ENCODE results near the gene CACTIN.

DNA sequence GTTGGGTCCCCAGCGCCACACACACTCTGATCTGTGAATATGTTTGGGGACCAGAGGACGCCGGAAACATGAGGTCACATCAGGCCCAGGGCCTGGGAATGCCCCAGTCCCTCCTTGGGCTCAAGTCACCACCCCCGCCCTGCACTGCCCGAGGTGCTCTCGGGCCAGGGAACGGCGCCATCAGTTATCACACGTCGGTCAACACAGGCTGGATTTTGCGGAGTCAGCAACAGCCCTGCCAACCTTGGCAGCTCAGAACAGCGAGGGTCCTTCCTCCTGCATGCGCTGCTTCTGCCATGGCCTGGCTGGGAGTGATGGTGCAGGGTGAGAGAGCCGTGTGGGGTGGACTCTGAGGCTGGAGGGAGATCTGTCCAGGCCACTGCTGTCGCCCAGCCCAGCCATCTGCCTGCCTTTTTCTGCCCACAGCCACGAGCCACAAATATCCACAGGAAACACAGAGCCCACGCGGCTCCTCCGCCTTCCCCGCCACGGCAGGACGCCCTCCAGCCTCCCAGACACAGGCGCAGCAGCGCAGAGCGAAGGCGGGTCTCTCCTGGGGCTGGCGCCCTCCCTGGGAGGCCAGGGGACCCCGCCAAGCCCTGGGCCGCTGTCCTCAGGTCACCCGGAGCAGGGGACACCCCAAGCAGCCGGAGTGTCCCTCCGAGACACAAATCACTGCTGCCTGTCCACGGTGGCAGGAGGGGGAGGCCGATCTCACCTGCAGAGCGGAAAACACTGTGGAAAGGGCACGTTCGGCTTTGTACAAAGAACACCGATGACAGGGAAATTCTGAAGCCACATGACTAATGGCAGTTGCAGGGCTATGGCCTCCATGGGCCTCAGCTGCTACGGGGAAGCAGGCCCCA is 31.6 kb upstream of the CACTIN start:
- TF ChIP-seq, protein P1, sequence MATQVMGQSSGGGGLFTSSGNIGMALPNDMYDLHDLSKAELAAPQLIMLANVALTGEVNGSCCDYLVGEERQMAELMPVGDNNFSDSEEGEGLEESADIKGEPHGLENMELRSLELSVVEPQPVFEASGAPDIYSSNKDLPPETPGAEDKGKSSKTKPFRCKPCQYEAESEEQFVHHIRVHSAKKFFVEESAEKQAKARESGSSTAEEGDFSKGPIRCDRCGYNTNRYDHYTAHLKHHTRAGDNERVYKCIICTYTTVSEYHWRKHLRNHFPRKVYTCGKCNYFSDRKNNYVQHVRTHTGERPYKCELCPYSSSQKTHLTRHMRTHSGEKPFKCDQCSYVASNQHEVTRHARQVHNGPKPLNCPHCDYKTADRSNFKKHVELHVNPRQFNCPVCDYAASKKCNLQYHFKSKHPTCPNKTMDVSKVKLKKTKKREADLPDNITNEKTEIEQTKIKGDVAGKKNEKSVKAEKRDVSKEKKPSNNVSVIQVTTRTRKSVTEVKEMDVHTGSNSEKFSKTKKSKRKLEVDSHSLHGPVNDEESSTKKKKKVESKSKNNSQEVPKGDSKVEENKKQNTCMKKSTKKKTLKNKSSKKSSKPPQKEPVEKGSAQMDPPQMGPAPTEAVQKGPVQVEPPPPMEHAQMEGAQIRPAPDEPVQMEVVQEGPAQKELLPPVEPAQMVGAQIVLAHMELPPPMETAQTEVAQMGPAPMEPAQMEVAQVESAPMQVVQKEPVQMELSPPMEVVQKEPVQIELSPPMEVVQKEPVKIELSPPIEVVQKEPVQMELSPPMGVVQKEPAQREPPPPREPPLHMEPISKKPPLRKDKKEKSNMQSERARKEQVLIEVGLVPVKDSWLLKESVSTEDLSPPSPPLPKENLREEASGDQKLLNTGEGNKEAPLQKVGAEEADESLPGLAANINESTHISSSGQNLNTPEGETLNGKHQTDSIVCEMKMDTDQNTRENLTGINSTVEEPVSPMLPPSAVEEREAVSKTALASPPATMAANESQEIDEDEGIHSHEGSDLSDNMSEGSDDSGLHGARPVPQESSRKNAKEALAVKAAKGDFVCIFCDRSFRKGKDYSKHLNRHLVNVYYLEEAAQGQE (IDR thresholded peaks at IDR 0.05; ENCODE audit: insufficient read depth in 1 of 2, low read depth in 2 of 2, low read length in 2 of 2): no peak
- TF ChIP-seq POLR2AphosphoS5 (IDR thresholded peaks at IDR 0.05; ENCODE audit: low read depth, low read length) (no peak), SIN3A (IDR thresholded peaks at IDR 0.05; ENCODE audit: borderline replicate concordance, insufficient read depth, low read length) (no peak), TAF1 (IDR thresholded peaks at IDR 0.05; ENCODE audit: borderline replicate concordance, insufficient read depth, low read length) (no peak)
